HEK293 (cell line): Measurements from ENCODE around the gene SARM1.
"Not testable (repeated sequence)": the region's sequence is repeated elsewhere in the genome, so short reads cannot be mapped to it uniquely, and the experiment has no call there.

Experiments used
- CTCF ChIA-PET: fragments of 350-600 bp; formaldehyde crosslinking; extraction: SDS; loops from one replicate; lab custom pipeline; 2021; ENCODE audit warnings: antibody characterized with exemption; lab: Yijun Ruan, JAX
- POLR2A ChIA-PET: fragments of 300-600 bp; formaldehyde crosslinking; extraction: SDS; loops from one replicate; lab custom pipeline; 2020; ENCODE audit warnings: antibody characterized with exemption, inconsistent platforms; lab: Yijun Ruan, JAX
- H3K27ac ChIP-seq: fragments of 200-500 bp; sonication (Bioruptor generic); 2 replicates; pipeline ENCODE4 v1.5.1; 2014; ENCODE audit warnings: low read depth, low read length, control low read depth, inconsistent platforms; ENCODE audit errors: extremely low read depth
- H3K36me3 ChIP-seq, 2 experiments: fragments of 200-500 bp in 1 of 2; sonication (Bioruptor generic) in 1 of 2; 1 replicate in 1 of 2; 2 replicates in 1 of 2; pipeline ENCODE4 v1.5.1; 2014 to 2017; ENCODE audit warnings: inconsistent platforms in 2 of 2, low read length in 2 of 2; ENCODE audit not compliant: control insufficient read depth in 2 of 2, insufficient read depth in 1 of 2
- H3K4me1 ChIP-seq: fragments of 200-500 bp; sonication (Bioruptor generic); 2 replicates; pipeline ENCODE4 v1.5.1; 2014; ENCODE audit warnings: mild to moderate bottlenecking, low read length, inconsistent platforms; ENCODE audit not compliant: control insufficient read depth, insufficient read depth
- H3K4me3 ChIP-seq: 2 replicates; pipeline ENCODE4 v1.5.1; 2011; ENCODE audit warnings: low read depth, mild to moderate bottlenecking, control low read depth, low read length, moderate library complexity
- H3K9me3 ChIP-seq: fragments of 200-500 bp; sonication (Bioruptor generic); 2 replicates; pipeline ENCODE4 v1.5.1; 2014; ENCODE audit warnings: low read depth, low read length, inconsistent platforms; ENCODE audit not compliant: control insufficient read depth, insufficient read depth
- HOXC10 ChIP-seq: sonication (generic); formaldehyde crosslinking; IDR thresholded peaks from 2 replicates; pipeline ENCODE4 v1.8.1; 2023; ENCODE audit warnings: mild to moderate bottlenecking, missing genetic modification reagents
- INSM2 ChIP-seq: fragments of 450-650 bp; formaldehyde crosslinking; IDR thresholded peaks from 2 replicates; pipeline ENCODE4 v1.5.1; 2016; ENCODE audit warnings: missing biosample characterization, missing genetic modification characterization
- YY1 ChIP-seq: fragments of 450-650 bp; formaldehyde crosslinking; IDR thresholded peaks from 2 replicates; pipeline ENCODE4 v1.5.1; 2018; ENCODE audit warnings: missing biosample characterization, missing genetic modification characterization
- ZBTB20 ChIP-seq: fragments of 450-650 bp; formaldehyde crosslinking; IDR thresholded peaks from 2 replicates; pipeline ENCODE4 v1.5.1; 2016; ENCODE audit warnings: missing biosample characterization, missing genetic modification characterization
- ZNF121 ChIP-seq: fragments of 450-650 bp; formaldehyde crosslinking; IDR thresholded peaks from 2 replicates; pipeline ENCODE4 v1.5.1; 2016; ENCODE audit warnings: missing biosample characterization, missing genetic modification characterization
- ZNF311 ChIP-seq: fragments of 450-650 bp; formaldehyde crosslinking; IDR thresholded peaks from 2 replicates; pipeline ENCODE4 v1.5.1; 2017; ENCODE audit warnings: missing biosample characterization, missing genetic modification characterization, borderline replicate concordance
- ZNF398 ChIP-seq: fragments of 450-650 bp; formaldehyde crosslinking; IDR thresholded peaks from 2 replicates; pipeline ENCODE4 v1.5.1; 2017; ENCODE audit warnings: missing biosample characterization, missing genetic modification characterization
- ZNF585B ChIP-seq: fragments of 450-650 bp; formaldehyde crosslinking; IDR thresholded peaks from 2 replicates; pipeline ENCODE4 v1.5.1; 2016; ENCODE audit warnings: missing biosample characterization, missing genetic modification characterization
- ZNF626 ChIP-seq: fragments of 450-650 bp; sonication (Bioruptor Pico); formaldehyde crosslinking; IDR thresholded peaks from 2 replicates; pipeline ENCODE4 v1.5.1; 2018; ENCODE audit warnings: missing biosample characterization, missing genetic modification characterization, inconsistent platforms
- ZNF701 ChIP-seq: fragments of 450-650 bp; formaldehyde crosslinking; IDR thresholded peaks from 2 replicates; pipeline ENCODE4 v1.5.1; 2016; ENCODE audit warnings: missing biosample characterization, missing genetic modification characterization
- TF ChIP-seq, protein P1 (sequence below): fragments of 450-650 bp; formaldehyde crosslinking; IDR thresholded peaks from 2 replicates; pipeline ENCODE4 v1.5.1; 2017; ENCODE audit warnings: missing biosample characterization, missing genetic modification characterization
- TF ChIP-seq, protein P2 (sequence below): fragments of 450-650 bp; formaldehyde crosslinking; IDR thresholded peaks from 2 replicates; pipeline ENCODE4 v1.5.1; 2016; ENCODE audit warnings: missing biosample characterization, missing genetic modification characterization
- TF ChIP-seq, protein P3 (sequence below): fragments of 450-650 bp; formaldehyde crosslinking; IDR thresholded peaks from 2 replicates; pipeline ENCODE4 v1.5.1; 2016; ENCODE audit warnings: missing biosample characterization, missing genetic modification characterization
- TF ChIP-seq, protein P4 (sequence below): fragments of 450-650 bp; formaldehyde crosslinking; IDR thresholded peaks from 2 replicates; pipeline ENCODE4 v1.5.1; 2017; ENCODE audit warnings: missing biosample characterization, missing genetic modification characterization

The SARM1 gene

GRCh38 chr17:28427371-28427770 is 55.9 kb downstream of the SARM1 start (continued):
- no peak for TF ChIP-seq HOXC10 (CRISPR knock-in tag)

DNA sequence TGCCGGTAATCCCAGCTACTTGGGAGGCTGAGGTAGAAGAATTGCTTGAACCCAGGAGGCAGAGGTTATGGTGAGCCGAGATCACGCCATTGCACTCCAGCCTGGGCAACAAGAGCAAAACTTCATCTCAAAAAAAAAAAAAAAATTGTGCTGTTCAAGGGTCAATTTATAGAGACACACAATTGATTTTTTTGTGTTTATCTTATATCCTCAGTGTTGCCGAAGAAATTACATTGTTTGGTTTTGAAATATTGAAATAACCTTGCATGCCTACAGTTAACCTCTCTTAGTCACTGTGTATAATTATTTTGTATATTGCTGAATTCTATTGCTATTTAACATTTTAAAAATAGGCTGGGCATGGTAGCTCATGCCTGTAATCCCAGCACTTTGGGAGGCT is 56.5 kb downstream of the SARM1 start:
- H3K4me1 ChIP-seq, H3K9me3 ChIP-seq, H3K27ac ChIP-seq, H3K36me3 ChIP-seq, POLR2A ChIA-PET, H3K4me3 ChIP-seq: not testable (repeated sequence)
- CTCF ChIA-PET = interaction anchor here (0.6 to 8.9 kb wide), 2 partner anchors 11 to 19 kb away, joined by 3 to 42 read pairs; no protein-coding TSS in a partner anchor

GRCh38 chr17:28433721-28434120 is 62.2 kb downstream of the SARM1 start:
- H3K36me3 ChIP-seq = no peaks in the 10 kb centered on the region
- H3K4me3 ChIP-seq = no peak overlapping the region
- POLR2A ChIA-PET = interaction anchor here (0.8 kb wide), 1 partner anchor 33 kb away, joined by 6 read pairs; no protein-coding TSS in a partner anchor
- CTCF ChIA-PET = interaction anchor here (0.6 to 8.9 kb wide), 2 partner anchors 17 to 871 kb away, joined by 3 to 42 read pairs; no protein-coding TSS in a partner anchor
- no peaks in the 10 kb centered on the region; the same call in 1 of the 2 replicates for H3K4me1 ChIP-seq
- no peak overlapping the region for H3K27ac ChIP-seq
- TF ChIP-seq ZNF398 (tag by site-specific recombination) = no peak
- TF ChIP-seq, protein P1, sequence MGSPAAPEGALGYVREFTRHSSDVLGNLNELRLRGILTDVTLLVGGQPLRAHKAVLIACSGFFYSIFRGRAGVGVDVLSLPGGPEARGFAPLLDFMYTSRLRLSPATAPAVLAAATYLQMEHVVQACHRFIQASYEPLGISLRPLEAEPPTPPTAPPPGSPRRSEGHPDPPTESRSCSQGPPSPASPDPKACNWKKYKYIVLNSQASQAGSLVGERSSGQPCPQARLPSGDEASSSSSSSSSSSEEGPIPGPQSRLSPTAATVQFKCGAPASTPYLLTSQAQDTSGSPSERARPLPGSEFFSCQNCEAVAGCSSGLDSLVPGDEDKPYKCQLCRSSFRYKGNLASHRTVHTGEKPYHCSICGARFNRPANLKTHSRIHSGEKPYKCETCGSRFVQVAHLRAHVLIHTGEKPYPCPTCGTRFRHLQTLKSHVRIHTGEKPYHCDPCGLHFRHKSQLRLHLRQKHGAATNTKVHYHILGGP = no peak
- TF ChIP-seq ZNF626 = no peak
- TF ChIP-seq INSM2 = no peak
- H3K9me3 ChIP-seq = no peaks in the 10 kb centered on the region

GRCh38 chr17:28434326-28434725 is 62.8 kb downstream of the SARM1 start:
- H3K27ac ChIP-seq, H3K36me3 ChIP-seq, H3K4me1 ChIP-seq, H3K4me3 ChIP-seq, POLR2A ChIA-PET, H3K9me3 ChIP-seq: not testable (repeated sequence)
- CTCF ChIA-PET = interaction anchor here (1.5 to 8.9 kb wide), 2 partner anchors 11 to 17 kb away, joined by 7 to 42 read pairs; no protein-coding TSS in a partner anchor
- TF ChIP-seq ZNF121 (tag by site-specific recombination) = 0 out of 2 replicates have a peak, but pooled peaks have one; percentile 43

DNA sequence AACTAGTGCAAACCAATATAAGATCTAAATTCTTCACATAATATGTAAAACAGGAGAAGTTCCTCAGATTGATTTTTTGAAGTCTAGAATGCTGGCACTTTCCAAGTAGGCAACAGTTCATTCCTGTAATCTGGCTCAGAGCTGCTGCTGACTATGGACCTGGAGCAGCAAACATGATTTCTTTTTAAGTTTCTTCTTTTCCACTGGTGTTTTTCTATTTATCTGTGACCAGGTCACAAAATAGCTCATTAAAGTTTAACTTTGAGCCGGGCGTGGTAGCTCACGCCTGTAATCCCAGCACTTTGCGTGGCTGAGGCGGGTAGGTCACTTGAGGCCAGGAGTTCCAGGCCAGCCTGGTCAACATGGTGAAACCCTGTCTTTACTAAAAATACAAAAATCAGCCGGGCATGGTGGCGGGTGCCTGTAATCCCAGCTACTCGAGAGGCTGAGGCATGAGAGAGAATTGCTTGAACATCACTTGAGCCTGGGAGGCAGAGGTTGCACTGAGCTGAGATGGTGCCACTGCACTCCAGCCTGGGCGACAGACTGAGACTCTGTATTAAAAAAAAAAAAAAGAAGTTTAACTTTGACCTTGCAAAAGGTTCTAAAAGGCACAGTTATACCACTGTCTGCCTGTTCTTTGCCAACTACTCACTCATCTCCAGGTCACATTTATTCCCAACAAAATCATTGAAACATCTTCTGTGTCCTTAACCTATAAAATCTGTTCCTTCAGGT is 72.6 kb downstream of the SARM1 start:
- POLR2A ChIA-PET = no interaction called here
- Histone ChIP-seq H3K27ac (no peak overlapping the region), H3K9me3 (no peaks in the 10 kb centered on the region), H3K36me3 (no peaks in the 10 kb centered on the region), H3K4me3 (no peak overlapping the region), H3K4me1 (no peaks in the 10 kb centered on the region)
- TF ChIP-seq, protein P2, sequence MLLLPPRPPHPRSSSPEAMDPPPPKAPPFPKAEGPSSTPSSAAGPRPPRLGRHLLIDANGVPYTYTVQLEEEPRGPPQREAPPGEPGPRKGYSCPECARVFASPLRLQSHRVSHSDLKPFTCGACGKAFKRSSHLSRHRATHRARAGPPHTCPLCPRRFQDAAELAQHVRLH (tag by site-specific recombination) = no peak
- TF ChIP-seq, protein P3, sequence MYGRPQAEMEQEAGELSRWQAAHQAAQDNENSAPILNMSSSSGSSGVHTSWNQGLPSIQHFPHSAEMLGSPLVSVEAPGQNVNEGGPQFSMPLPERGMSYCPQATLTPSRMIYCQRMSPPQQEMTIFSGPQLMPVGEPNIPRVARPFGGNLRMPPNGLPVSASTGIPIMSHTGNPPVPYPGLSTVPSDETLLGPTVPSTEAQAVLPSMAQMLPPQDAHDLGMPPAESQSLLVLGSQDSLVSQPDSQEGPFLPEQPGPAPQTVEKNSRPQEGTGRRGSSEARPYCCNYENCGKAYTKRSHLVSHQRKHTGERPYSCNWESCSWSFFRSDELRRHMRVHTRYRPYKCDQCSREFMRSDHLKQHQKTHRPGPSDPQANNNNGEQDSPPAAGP (tag by site-specific recombination) = no peak
- TF ChIP-seq ZNF626 (no peak), ZNF585B (no peak), YY1 (tag by site-specific recombination) (no peak), ZBTB20 (no peak), ZNF311 (tag by site-specific recombination) (no peak), ZNF701 (tag by site-specific recombination) (no peak)
- TF ChIP-seq, protein P4, sequence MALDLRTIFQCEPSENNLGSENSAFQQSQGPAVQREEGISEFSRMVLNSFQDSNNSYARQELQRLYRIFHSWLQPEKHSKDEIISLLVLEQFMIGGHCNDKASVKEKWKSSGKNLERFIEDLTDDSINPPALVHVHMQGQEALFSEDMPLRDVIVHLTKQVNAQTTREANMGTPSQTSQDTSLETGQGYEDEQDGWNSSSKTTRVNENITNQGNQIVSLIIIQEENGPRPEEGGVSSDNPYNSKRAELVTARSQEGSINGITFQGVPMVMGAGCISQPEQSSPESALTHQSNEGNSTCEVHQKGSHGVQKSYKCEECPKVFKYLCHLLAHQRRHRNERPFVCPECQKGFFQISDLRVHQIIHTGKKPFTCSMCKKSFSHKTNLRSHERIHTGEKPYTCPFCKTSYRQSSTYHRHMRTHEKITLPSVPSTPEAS = no peak
- CTCF ChIA-PET = interaction anchor here (0.6 to 2.2 kb wide), 3 partner anchors 27 to 146 kb away, joined by 3 to 12 read pairs (median 3); no protein-coding TSS in a partner anchor
